ENCODE results near the gene LST1.
A peak's percentile ranks its signal among the peaks of the same experiment; 100 is the strongest.

LST1 gene

GRCh38 chr6:31619805-31620585 is 33.9 kb downstream of the LST1 start:
- Histone ChIP-seq H3K27me3 (ENCODE audit: insufficient read depth, low read length) (no peaks in the 10 kb centered on the region), H3K4me2 (ENCODE audit: low read length) (peak overlapping the region; percentile 48), H4K12ac (ENCODE audit: low read depth, low read length) (peak overlapping the region; percentile 81), H2AFZ (ENCODE audit: insufficient read depth, low read length, poor library complexity) (peak overlapping the region; percentile 75), H3K4ac (ENCODE audit: low read depth, low read length) (peak overlapping the region; percentile 37), H2AK5ac (ENCODE audit: low read length) (no peak overlapping the region), H3K18ac (ENCODE audit: low read length) (peak overlapping the region; percentile 58), H3K36me3 (ENCODE audit: control insufficient read depth in 1 of 2, insufficient read depth in 2 of 2, low read length in 2 of 2) (peaks cover 19 to 20% of the 10 kb centered on the region in 2 experiments), H3K23ac (ENCODE audit: low read length) (no peak overlapping the region), H3K4me3 (ENCODE audit: low read depth, low read length) (peak overlapping the region; percentile 65), H3K4me1 (ENCODE audit: control insufficient read depth in 1 of 2, insufficient read depth in 2 of 2, low read length in 2 of 2) (peaks cover 4 to 7% of the 10 kb centered on the region in 2 experiments), H2BK5ac (ENCODE audit: low read depth, low read length, poor library complexity) (peak overlapping the region; percentile 81), H3K79me2 (ENCODE audit: control insufficient read depth, insufficient read depth, low read length, poor library complexity) (peaks cover 17% of the 10 kb centered on the region), H3K9me3 (ENCODE audit: insufficient read depth, low read depth, low read length) (no peaks in the 10 kb centered on the region), H3K79me1 (ENCODE audit: low read length) (peaks cover 7% of the 10 kb centered on the region), H3K9ac (ENCODE audit: low read length) (peak overlapping the region; percentile 0), H4K91ac (ENCODE audit: low read depth, low read length) (peak overlapping the region; percentile 87), H4K8ac (ENCODE audit: low read depth, low read length) (peak overlapping the region; percentile 92), H3K14ac (ENCODE audit: low read length) (peak overlapping the region; percentile 73), H2BK12ac (ENCODE audit: low read length) (peak overlapping the region; percentile 33), H3K27ac (ENCODE audit: low read depth, low read length) (peak overlapping the region; percentile 90), H2BK120ac (ENCODE audit: insufficient read depth, low read length, poor library complexity) (peak overlapping the region; percentile 67)
- peak; percentile 98 to 99 for DNase-seq
- WGBS (ENCODE audit: extremely low coverage, insufficient coverage, insufficient read length): no CpG with 5 or more reads among the region's 50 CpGs

- peaks cover 27% of the 10 kb centered on the region in 2 experiments for H3K36me3 ChIP-seq (ENCODE audit: control insufficient read depth in 1 of 2, insufficient read depth in 2 of 2, low read length in 2 of 2)
Measured at GRCh38 chr6:31620586-31621319, 34.7 kb downstream of the LST1 start, which contains the start of gene PRRC2A. Gene PRRC2A, plus strand, starts transcription at chr6:31620715. Its CDS starts 2,075 bp downstream, at chr6:31622790.

GRCh38 chr6:31621320-31621939 is 35.4 kb downstream of the LST1 start:
- Histone ChIP-seq H2BK5ac (ENCODE audit: low read depth, low read length, poor library complexity) (peak overlapping the region; percentile 71), H2AK5ac (ENCODE audit: low read length) (peak overlapping the region; percentile 26), H3K27me3 (ENCODE audit: insufficient read depth, low read length) (no peaks in the 10 kb centered on the region), H2BK120ac (ENCODE audit: insufficient read depth, low read length, poor library complexity) (peak overlapping the region; percentile 39), H3K23ac (ENCODE audit: low read length) (no peak overlapping the region), H3K18ac (ENCODE audit: low read length) (peak overlapping the region; percentile 26), H2AFZ (ENCODE audit: insufficient read depth, low read length, poor library complexity) (peak overlapping the region; percentile 14), H3K4me3 (ENCODE audit: low read depth, low read length) (peak overlapping the region; percentile 92), H3K79me1 (ENCODE audit: low read length) (peaks cover 7% of the 10 kb centered on the region), H3K27ac (ENCODE audit: low read depth, low read length) (peak overlapping the region; percentile 92), H3K9ac (ENCODE audit: low read length) (peak overlapping the region; percentile 99), H4K8ac (ENCODE audit: low read depth, low read length) (peak overlapping the region; percentile 80), H3K4me2 (ENCODE audit: low read length) (peak overlapping the region; percentile 97), H3K4me1 (ENCODE audit: control insufficient read depth in 1 of 2, insufficient read depth in 2 of 2, low read length in 2 of 2) (peaks cover 4 to 7% of the 10 kb centered on the region in 2 experiments), H3K4ac (ENCODE audit: low read depth, low read length) (peak overlapping the region; percentile 75), H3K79me2 (ENCODE audit: control insufficient read depth, insufficient read depth, low read length, poor library complexity) (peaks cover 17% of the 10 kb centered on the region), H3K14ac (ENCODE audit: low read length) (peak overlapping the region; percentile 72), H3K36me3 (ENCODE audit: control insufficient read depth in 1 of 2, insufficient read depth in 2 of 2, low read length in 2 of 2) (peaks cover 33 to 34% of the 10 kb centered on the region in 2 experiments), H2BK12ac (ENCODE audit: low read length) (no peak overlapping the region), H3K9me3 (ENCODE audit: insufficient read depth, low read depth, low read length) (no peaks in the 10 kb centered on the region), H4K12ac (ENCODE audit: low read depth, low read length) (peak overlapping the region; percentile 40), H4K91ac (ENCODE audit: low read depth, low read length) (peak overlapping the region; percentile 78)
- WGBS (ENCODE audit: extremely low coverage, insufficient coverage, insufficient read length): no CpG with 5 or more reads among the region's 15 CpGs
- no peak for DNase-seq

More at GRCh38 chr6:31620586-31621319, 34.7 kb downstream of the LST1 start, which contains the start of gene PRRC2A:
- peak within 1 kb of the TSS; percentile 81 for H4K12ac ChIP-seq (ENCODE audit: low read depth, low read length)
- WGBS (ENCODE audit: extremely low coverage, insufficient coverage, insufficient read length): no CpG with 5 or more reads among the region's 67 CpGs
- peaks cover 4 to 7% of the 10 kb centered on the region in 2 experiments for H3K4me1 ChIP-seq (ENCODE audit: control insufficient read depth in 1 of 2, insufficient read depth in 2 of 2, low read length in 2 of 2)
- peak within 1 kb of the TSS; percentile 92 for H4K8ac ChIP-seq (ENCODE audit: low read depth, low read length)
- H3K23ac ChIP-seq (ENCODE audit: low read length): no peak within 1 kb of the TSS
- peak within 1 kb of the TSS; percentile 99 for H3K9ac ChIP-seq (ENCODE audit: low read length)
- peak within 1 kb of the TSS; percentile 92 for H3K4me3 ChIP-seq (ENCODE audit: low read depth, low read length)
- no peaks in the 10 kb centered on the region for H3K9me3 ChIP-seq (ENCODE audit: insufficient read depth, low read depth, low read length)
- peak; percentile 47 to 65 for DNase-seq
- peak within 1 kb of the TSS; percentile 33 for H2BK12ac ChIP-seq (ENCODE audit: low read length)
- peak within 1 kb of the TSS; percentile 73 for H3K14ac ChIP-seq (ENCODE audit: low read length)
- peak within 1 kb of the TSS; percentile 26 for H2AK5ac ChIP-seq (ENCODE audit: low read length)
- peak within 1 kb of the TSS; percentile 58 for H3K18ac ChIP-seq (ENCODE audit: low read length)
- H3K27ac ChIP-seq (ENCODE audit: low read depth, low read length): peak within 1 kb of the TSS; percentile 92
- peak within 1 kb of the TSS; percentile 87 for H4K91ac ChIP-seq (ENCODE audit: low read depth, low read length)
- H2BK5ac ChIP-seq (ENCODE audit: low read depth, low read length, poor library complexity): peak within 1 kb of the TSS; percentile 81
- peaks cover 17% of the 10 kb centered on the region for H3K79me2 ChIP-seq (ENCODE audit: control insufficient read depth, insufficient read depth, low read length, poor library complexity)
- no peaks in the 10 kb centered on the region for H3K27me3 ChIP-seq (ENCODE audit: insufficient read depth, low read length)
- H3K79me1 ChIP-seq (ENCODE audit: low read length): peaks cover 7% of the 10 kb centered on the region
- H2BK120ac ChIP-seq (ENCODE audit: insufficient read depth, low read length, poor library complexity): peak within 1 kb of the TSS; percentile 67
- H3K4me2 ChIP-seq (ENCODE audit: low read length): peak within 1 kb of the TSS; percentile 97
- H3K4ac ChIP-seq (ENCODE audit: low read depth, low read length): peak within 1 kb of the TSS; percentile 75
- H2AFZ ChIP-seq (ENCODE audit: insufficient read depth, low read length, poor library complexity): peak within 1 kb of the TSS; percentile 75

GRCh38 chr6:31621991-31622390 is 35.9 kb downstream of the LST1 start:
- peaks cover 7% of the 10 kb centered on the region for H3K79me1 ChIP-seq (ENCODE audit: low read length)
- peaks cover 17% of the 10 kb centered on the region for H3K79me2 ChIP-seq (ENCODE audit: control insufficient read depth, insufficient read depth, low read length, poor library complexity)
- peak overlapping the region; percentile 61 for H3K14ac ChIP-seq (ENCODE audit: low read length)
- H2BK12ac ChIP-seq (ENCODE audit: low read length): no peak overlapping the region
- no CpG with 5 or more reads among the region's 4 CpGs for WGBS (ENCODE audit: extremely low coverage, insufficient coverage, insufficient read length)
- H2BK120ac ChIP-seq (ENCODE audit: insufficient read depth, low read length, poor library complexity): no peak overlapping the region
- H3K4me2 ChIP-seq (ENCODE audit: low read length): peak overlapping the region; percentile 97
- H3K27ac ChIP-seq (ENCODE audit: low read depth, low read length): peak overlapping the region; percentile 64
- peak overlapping the region; percentile 68 for H3K9ac ChIP-seq (ENCODE audit: low read length)
- H3K18ac ChIP-seq (ENCODE audit: low read length): no peak overlapping the region
- H4K91ac ChIP-seq (ENCODE audit: low read depth, low read length): peak overlapping the region; percentile 2
- peaks cover 4 to 7% of the 10 kb centered on the region in 2 experiments for H3K4me1 ChIP-seq (ENCODE audit: control insufficient read depth in 1 of 2, insufficient read depth in 2 of 2, low read length in 2 of 2)
- no peak overlapping the region for H3K23ac ChIP-seq (ENCODE audit: low read length)
- no peaks in the 10 kb centered on the region for H3K27me3 ChIP-seq (ENCODE audit: insufficient read depth, low read length)
- no peak overlapping the region for H2AK5ac ChIP-seq (ENCODE audit: low read length)
- H2AFZ ChIP-seq (ENCODE audit: insufficient read depth, low read length, poor library complexity): no peak overlapping the region
- no peak for DNase-seq
- peak overlapping the region; percentile 75 for H3K4ac ChIP-seq (ENCODE audit: low read depth, low read length)
- H3K4me3 ChIP-seq (ENCODE audit: low read depth, low read length): no peak overlapping the region
- no peaks in the 10 kb centered on the region for H3K9me3 ChIP-seq (ENCODE audit: insufficient read depth, low read depth, low read length)
- no peak overlapping the region for H4K12ac ChIP-seq (ENCODE audit: low read depth, low read length)
- H4K8ac ChIP-seq (ENCODE audit: low read depth, low read length): no peak overlapping the region
- H3K36me3 ChIP-seq (ENCODE audit: control insufficient read depth in 1 of 2, insufficient read depth in 2 of 2, low read length in 2 of 2): peaks cover 39% of the 10 kb centered on the region in 2 experiments
- H2BK5ac ChIP-seq (ENCODE audit: low read depth, low read length, poor library complexity): no peak overlapping the region
